ENCODE data around the gene CAMLG. TPM values are rescaled to one million over a fixed set of nuclear protein-coding genes. Genes with fewer than 3 reads are reported as not detected.

CAMLG gene
- total RNA-seq, 1 experiment from 2014 or later: 38.8 TPM

DNA sequence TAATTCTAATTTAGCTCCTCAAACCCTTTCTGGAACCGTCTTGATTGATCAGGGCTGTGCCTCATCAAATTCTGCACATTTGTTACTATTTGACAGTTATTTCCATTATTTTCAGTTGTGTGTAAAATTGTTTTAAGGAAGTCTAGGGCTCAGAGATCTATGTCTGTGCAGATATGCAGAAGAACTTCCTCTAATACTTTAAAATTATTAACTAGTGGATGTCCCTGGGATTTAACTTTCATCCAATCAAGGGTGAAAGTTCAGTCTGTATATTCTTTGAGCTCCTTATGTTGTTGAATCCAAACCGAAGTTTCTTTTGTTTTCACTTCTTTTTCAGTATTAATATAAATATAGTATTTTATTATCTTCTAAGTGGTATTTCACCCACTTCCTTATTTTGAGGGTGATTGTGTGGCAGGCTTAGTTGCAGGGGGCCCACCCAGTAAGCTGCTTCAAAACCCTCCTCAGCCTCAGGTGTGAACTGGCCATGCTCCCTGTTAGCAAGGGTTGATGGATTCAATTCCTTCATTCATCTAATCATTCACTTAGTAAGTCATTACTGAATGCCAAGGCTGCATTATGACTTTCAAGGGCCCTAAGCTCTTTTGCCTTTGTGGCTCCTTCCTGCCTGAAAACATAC lies 2.1 kb upstream of the CAMLG start:
- BruUV-seq (replicated peaks): no TSS peak
- Histone ChIP-seq H3K27me3 (replicated peaks; ENCODE audit: insufficient read depth, low read depth, low read length, poor library complexity) (no peaks in the 10 kb centered on the region), H3K4me3 (ENCODE audit: low read depth, low read length, poor library complexity, severe bottlenecking) (no peak overlapping the region), H3K9me3 (ENCODE audit: low read depth, low read length, poor library complexity, severe bottlenecking) (no peaks in the 10 kb centered on the region), H3K27ac (ENCODE audit: low read depth, low read length, poor library complexity, severe bottlenecking) (no peak overlapping the region), H3K4me1 (ENCODE audit: insufficient read depth, low read length, poor library complexity, severe bottlenecking) (peaks cover 6% of the 10 kb centered on the region), H3K36me3 (ENCODE audit: insufficient read depth, low read length, poor library complexity, severe bottlenecking) (peaks cover under 1% of the 10 kb centered on the region)
- intact Hi-C loops (cut with micrococcal nuclease; ENCODE audit: unreplicated experiment): loop anchor here (5.0 kb wide), 2 partner anchors 209 to 456 kb away; partner anchors contain the start of gene JADE2
- ChIA-PET POLR2A (ENCODE audit: low non-redundant PET) (interaction anchor here (0.6 kb wide), 1 partner anchor 11 kb away, joined by 6 read pairs; no protein-coding TSS in a partner anchor), CTCF (no interaction called here)
- TF ChIP-seq, protein P1, sequence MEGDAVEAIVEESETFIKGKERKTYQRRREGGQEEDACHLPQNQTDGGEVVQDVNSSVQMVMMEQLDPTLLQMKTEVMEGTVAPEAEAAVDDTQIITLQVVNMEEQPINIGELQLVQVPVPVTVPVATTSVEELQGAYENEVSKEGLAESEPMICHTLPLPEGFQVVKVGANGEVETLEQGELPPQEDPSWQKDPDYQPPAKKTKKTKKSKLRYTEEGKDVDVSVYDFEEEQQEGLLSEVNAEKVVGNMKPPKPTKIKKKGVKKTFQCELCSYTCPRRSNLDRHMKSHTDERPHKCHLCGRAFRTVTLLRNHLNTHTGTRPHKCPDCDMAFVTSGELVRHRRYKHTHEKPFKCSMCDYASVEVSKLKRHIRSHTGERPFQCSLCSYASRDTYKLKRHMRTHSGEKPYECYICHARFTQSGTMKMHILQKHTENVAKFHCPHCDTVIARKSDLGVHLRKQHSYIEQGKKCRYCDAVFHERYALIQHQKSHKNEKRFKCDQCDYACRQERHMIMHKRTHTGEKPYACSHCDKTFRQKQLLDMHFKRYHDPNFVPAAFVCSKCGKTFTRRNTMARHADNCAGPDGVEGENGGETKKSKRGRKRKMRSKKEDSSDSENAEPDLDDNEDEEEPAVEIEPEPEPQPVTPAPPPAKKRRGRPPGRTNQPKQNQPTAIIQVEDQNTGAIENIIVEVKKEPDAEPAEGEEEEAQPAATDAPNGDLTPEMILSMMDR (conservative IDR thresholded peaks at IDR 0.05; ENCODE audit: low read depth, low read length): no peak
- TF ChIP-seq EZH2 (IDR thresholded peaks at IDR 0.05; ENCODE audit: borderline replicate concordance, low read depth, low read length, poor library complexity, severe bottlenecking): no peak
- no peak for DNase-seq (ENCODE audit: low spot score)

DNA sequence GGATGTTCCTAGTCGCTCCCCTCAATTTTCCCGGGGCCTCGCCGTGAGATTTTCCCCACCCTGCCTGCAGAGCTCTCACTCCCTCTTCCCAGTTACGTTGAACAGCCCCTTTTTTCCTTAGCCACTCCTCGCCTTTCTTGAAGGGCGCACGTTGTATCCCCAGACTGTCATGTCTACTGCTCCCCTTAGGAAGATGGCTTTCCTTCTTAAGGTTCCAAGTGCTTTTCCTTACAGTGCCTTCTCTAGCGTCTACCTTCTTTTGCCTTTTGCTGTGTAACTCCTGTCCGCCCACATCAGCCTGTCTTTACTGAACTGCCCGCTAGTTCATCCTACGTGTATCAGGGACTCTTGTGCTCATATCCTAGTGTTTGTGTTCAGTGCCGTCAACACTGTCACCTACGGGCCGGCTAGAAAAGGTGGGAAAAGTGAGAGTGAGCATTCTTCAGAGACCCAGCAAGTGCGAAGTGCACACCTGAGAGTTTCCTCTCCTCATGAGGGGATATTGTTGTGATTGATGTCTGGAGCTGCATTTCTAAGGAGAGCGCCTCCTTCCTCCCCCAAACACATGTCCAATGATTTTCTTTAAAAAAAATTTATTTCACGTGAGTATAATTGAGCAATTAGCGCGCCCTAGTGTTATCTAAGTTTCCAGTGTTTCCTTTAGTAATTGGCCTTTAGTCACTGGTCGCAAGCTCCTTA lies 764 bp downstream of the CAMLG start:
- TF ChIP-seq, protein P1 (conservative IDR thresholded peaks at IDR 0.05; ENCODE audit: low read depth, low read length): 0 out of 2 replicates have a peak, but pooled peaks have one; percentile 28
- TF ChIP-seq EZH2 (IDR thresholded peaks at IDR 0.05; ENCODE audit: borderline replicate concordance, low read depth, low read length, poor library complexity, severe bottlenecking): no peak
- DNase-seq (ENCODE audit: low spot score): peak; percentile 56
- Histone ChIP-seq H3K4me3 (ENCODE audit: low read depth, low read length, poor library complexity, severe bottlenecking) (peak overlapping the region; percentile 85), H3K27ac (ENCODE audit: low read depth, low read length, poor library complexity, severe bottlenecking) (peak overlapping the region; percentile 91), H3K36me3 (ENCODE audit: insufficient read depth, low read length, poor library complexity, severe bottlenecking) (peaks cover 13% of the 10 kb centered on the region), H3K9me3 (ENCODE audit: low read depth, low read length, poor library complexity, severe bottlenecking) (no peaks in the 10 kb centered on the region), H3K27me3 (replicated peaks; ENCODE audit: insufficient read depth, low read depth, low read length, poor library complexity) (no peaks in the 10 kb centered on the region), H3K4me1 (ENCODE audit: insufficient read depth, low read length, poor library complexity, severe bottlenecking) (peaks cover 6% of the 10 kb centered on the region)
- BruUV-seq (replicated peaks): no TSS peak
- intact Hi-C loops (cut with micrococcal nuclease; ENCODE audit: unreplicated experiment): loop anchor here (1.0 to 5.0 kb wide), 4 partner anchors 112 to 453 kb away; partner anchors contain the start of genes JADE2 and PCBD2
- ChIA-PET POLR2A (ENCODE audit: low non-redundant PET) (interaction anchor here (0.6 kb wide), 2 partner anchors 24 to 524 kb away, joined by 3 read pairs; no protein-coding TSS in a partner anchor), CTCF (interaction anchor here (0.6 to 1.0 kb wide), 3 partner anchors 12 to 166 kb away, joined by 4 to 7 read pairs (median 4); partner anchors contain the start of gene PCBD2)

DNA sequence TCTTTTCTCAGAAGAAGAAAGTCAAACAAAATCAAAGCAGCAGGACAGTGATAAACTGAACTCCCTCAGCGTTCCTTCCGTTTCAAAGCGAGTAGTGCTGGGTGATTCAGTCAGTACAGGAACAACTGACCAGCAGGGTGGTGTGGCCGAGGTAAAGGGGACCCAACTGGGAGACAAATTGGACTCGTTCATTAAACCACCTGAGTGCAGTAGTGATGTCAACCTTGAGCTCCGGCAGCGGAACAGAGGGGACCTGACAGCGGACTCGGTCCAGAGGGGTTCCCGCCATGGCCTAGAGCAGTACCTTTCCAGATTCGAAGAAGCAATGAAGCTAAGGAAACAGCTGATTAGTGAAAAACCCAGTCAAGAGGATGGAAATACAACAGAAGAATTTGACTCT lies 2.7 kb downstream of the CAMLG start:
- H3K36me3 ChIP-seq (ENCODE audit: insufficient read depth, low read length, poor library complexity, severe bottlenecking): peaks cover 13% of the 10 kb centered on the region
- POLR2A ChIA-PET (ENCODE audit: low non-redundant PET): no interaction called here
- no peak for DNase-seq (ENCODE audit: low spot score)

More for the DNA sequence above, 2.7 kb downstream of the CAMLG start:
- CTCF ChIA-PET: no interaction called here
- Histone ChIP-seq H3K27me3 (replicated peaks; ENCODE audit: insufficient read depth, low read depth, low read length, poor library complexity) (no peaks in the 10 kb centered on the region), H3K4me1 (ENCODE audit: insufficient read depth, low read length, poor library complexity, severe bottlenecking) (peaks cover 6% of the 10 kb centered on the region), H3K27ac (ENCODE audit: low read depth, low read length, poor library complexity, severe bottlenecking) (no peak overlapping the region), H3K4me3 (ENCODE audit: low read depth, low read length, poor library complexity, severe bottlenecking) (no peak overlapping the region), H3K9me3 (ENCODE audit: low read depth, low read length, poor library complexity, severe bottlenecking) (no peaks in the 10 kb centered on the region)
- intact Hi-C loops (cut with micrococcal nuclease; ENCODE audit: unreplicated experiment): no loop called here
- TF ChIP-seq, protein P1 (conservative IDR thresholded peaks at IDR 0.05; ENCODE audit: low read depth, low read length): no peak
- no peak for TF ChIP-seq EZH2 (IDR thresholded peaks at IDR 0.05; ENCODE audit: borderline replicate concordance, low read depth, low read length, poor library complexity, severe bottlenecking)
- no TSS peak for BruUV-seq (replicated peaks)

Data from A673 (cell line).